ENCODE results near the gene U2AF1L4. TPM values are rescaled to one million over a fixed set of nuclear protein-coding genes. Genes with fewer than 3 reads are reported as not detected.
A peak's percentile ranks its signal among the peaks of the same experiment; 100 is the strongest.

U2AF1L4 gene
- total and polyA plus RNA-seq, 2 experiments from 2014 or later, result 27.4 to 60.7 TPM

DNA sequence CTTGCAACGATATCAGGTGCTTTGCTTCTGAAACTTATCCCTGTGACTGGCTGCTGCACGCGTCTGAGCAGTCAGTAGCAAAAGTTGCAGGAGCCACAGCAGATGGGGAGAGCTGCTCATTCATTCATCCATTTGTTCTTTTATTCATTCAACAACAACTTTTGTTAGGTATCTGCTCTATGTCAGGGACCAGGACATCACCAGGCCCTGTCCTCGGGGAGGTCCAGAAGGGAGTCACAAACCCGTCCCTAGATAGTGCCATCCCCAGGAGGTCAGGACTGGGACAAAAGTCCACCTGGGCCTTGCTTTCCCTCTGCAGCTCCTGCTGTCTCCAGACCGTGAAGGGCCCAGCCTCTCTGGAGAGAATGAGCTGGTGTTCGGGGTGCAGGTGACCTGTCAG lies 32.7 kb upstream of the U2AF1L4 start:
- H3K79me2 ChIP-seq, result peaks cover 4% of the 10 kb centered on the region
- 89% methylated on average over 7 of the region's 7 CpGs for WGBS (ENCODE audit: low lambda C conversion rate, missing lambda C conversion rate)
- no peaks in the 10 kb centered on the region for H3K9me2 ChIP-seq (replicated peaks; ENCODE audit: insufficient read depth)
- H3K4me3 ChIP-seq, result no peak overlapping the region
- H4K20me1 ChIP-seq (ENCODE audit: insufficient read depth, poor library complexity, severe bottlenecking), result no peaks in the 10 kb centered on the region
- peaks cover 10% of the 10 kb centered on the region for H3K4me1 ChIP-seq (ENCODE audit: insufficient read depth)
- H3K36me3 ChIP-seq (replicated peaks; ENCODE audit: insufficient read depth, low read depth), result no peaks in the 10 kb centered on the region
- H3K9me3 ChIP-seq (ENCODE audit: low read depth), result no peaks in the 10 kb centered on the region
- no peak overlapping the region for H3K27ac ChIP-seq
- H3K4me2 ChIP-seq, result no peak overlapping the region
- TF ChIP-seq, protein P1, sequence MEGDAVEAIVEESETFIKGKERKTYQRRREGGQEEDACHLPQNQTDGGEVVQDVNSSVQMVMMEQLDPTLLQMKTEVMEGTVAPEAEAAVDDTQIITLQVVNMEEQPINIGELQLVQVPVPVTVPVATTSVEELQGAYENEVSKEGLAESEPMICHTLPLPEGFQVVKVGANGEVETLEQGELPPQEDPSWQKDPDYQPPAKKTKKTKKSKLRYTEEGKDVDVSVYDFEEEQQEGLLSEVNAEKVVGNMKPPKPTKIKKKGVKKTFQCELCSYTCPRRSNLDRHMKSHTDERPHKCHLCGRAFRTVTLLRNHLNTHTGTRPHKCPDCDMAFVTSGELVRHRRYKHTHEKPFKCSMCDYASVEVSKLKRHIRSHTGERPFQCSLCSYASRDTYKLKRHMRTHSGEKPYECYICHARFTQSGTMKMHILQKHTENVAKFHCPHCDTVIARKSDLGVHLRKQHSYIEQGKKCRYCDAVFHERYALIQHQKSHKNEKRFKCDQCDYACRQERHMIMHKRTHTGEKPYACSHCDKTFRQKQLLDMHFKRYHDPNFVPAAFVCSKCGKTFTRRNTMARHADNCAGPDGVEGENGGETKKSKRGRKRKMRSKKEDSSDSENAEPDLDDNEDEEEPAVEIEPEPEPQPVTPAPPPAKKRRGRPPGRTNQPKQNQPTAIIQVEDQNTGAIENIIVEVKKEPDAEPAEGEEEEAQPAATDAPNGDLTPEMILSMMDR (IDR thresholded peaks at IDR 0.05; ENCODE audit: poor library complexity), result no peak
- TF ChIP-seq EZH2 (IDR thresholded peaks at IDR 0.05; ENCODE audit: borderline replicate concordance), result no peak
- TF ChIP-seq EZH2phosphoT487 (IDR thresholded peaks at IDR 0.05; ENCODE audit: low read depth, severe bottlenecking, unreplicated experiment), result no peak
- H3K27me3 ChIP-seq, result no peaks in the 10 kb centered on the region
- no peak overlapping the region for H2AFZ ChIP-seq
- DNase-seq (ENCODE audit: low spot score), result no peak

DNA sequence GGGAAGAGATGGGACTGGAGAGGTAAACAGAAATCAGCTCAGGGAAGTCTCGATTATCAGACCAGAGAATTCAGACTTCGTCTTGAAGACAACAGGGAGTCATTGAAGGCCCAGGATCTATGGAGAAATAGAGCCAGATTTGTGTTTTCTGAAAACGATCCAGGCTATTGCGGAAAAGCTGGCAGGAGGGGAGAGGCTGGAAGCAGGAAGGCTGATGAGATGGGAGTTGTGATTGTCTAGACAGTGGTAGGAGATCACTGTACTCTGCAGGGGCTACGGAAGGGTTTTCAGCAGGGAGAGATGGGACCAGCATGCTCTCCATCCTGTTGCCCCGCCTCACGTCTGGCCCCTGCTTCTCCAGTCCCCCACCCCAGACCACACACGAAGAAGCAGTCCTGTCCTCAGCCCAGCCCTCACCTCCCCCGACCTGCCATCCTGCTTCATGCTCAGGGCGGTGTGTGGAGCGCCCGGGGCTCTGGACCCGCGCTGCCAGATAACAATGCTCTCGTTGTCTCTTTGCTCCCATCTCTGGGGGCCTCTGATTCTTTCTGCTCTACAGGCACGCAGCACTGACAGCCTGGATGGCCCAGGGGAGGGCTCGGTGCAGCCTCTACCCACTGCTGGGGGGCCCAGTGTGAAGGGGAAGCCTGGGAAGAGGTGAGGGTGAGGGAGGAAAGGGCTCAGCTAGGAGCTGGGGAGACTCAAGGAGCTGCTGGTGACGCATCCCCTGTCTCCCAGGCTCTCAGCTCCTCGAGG lies 32.0 kb upstream of the U2AF1L4 start:
- Histone ChIP-seq H3K4me2 (peak overlapping the region; percentile 80), H3K4me1 (ENCODE audit: insufficient read depth) (peaks cover 10% of the 10 kb centered on the region), H3K27ac (no peak overlapping the region), H2AFZ (no peak overlapping the region), H3K9me2 (replicated peaks; ENCODE audit: insufficient read depth) (no peaks in the 10 kb centered on the region), H3K27me3 (no peaks in the 10 kb centered on the region), H3K9me3 (ENCODE audit: low read depth) (no peaks in the 10 kb centered on the region), H3K79me2 (peaks cover 4% of the 10 kb centered on the region), H3K36me3 (replicated peaks; ENCODE audit: insufficient read depth, low read depth) (no peaks in the 10 kb centered on the region), H3K4me3 (no peak overlapping the region), H4K20me1 (ENCODE audit: insufficient read depth, poor library complexity, severe bottlenecking) (no peaks in the 10 kb centered on the region)
- TF ChIP-seq, protein P1 (IDR thresholded peaks at IDR 0.05; ENCODE audit: poor library complexity), result no peak
- TF ChIP-seq EZH2phosphoT487 (IDR thresholded peaks at IDR 0.05; ENCODE audit: low read depth, severe bottlenecking, unreplicated experiment) (no peak), EZH2 (IDR thresholded peaks at IDR 0.05; ENCODE audit: borderline replicate concordance) (no peak)
- no peak for DNase-seq (ENCODE audit: low spot score)
- 37% methylated on average over 19 of the region's 19 CpGs for WGBS (ENCODE audit: low lambda C conversion rate, missing lambda C conversion rate)

DNA sequence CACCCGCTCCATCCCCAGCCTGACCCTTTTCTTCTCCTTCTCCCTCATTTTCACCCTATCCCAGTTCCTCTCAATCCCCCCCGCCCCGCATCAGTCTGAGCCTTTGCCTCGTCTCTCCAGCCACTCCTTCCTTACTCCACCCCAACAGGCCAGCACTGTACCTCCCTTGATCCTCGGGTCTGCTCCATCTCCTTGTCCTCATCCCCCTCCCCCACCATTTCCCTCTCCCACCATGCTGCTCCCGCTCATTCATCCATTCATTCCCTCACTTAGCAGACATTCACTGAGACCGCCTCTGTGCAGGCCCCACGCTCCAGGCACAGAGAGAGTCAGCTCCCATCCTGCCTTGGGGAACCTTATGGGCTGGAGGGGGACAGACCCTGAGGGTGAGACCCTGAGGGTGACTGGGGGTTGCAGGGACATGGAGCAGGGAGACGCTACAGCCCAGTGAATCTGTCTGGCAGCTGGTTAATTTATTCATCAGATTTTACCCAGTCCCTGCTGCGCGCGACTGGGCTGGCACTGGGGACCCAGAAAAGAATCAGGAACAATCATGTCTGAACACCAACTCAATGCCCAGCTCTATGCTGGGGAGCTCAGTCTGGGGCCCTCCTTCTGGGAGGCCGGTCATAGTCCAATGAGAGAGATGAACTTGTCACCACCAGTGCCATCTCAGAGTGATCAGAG lies 31.0 kb upstream of the U2AF1L4 start:
- peak overlapping the region; percentile 54 for H3K4me3 ChIP-seq
- no peak for DNase-seq (ENCODE audit: low spot score)
- H3K27ac ChIP-seq, result no peak overlapping the region

More for the DNA sequence above, 31.0 kb upstream of the U2AF1L4 start:
- H3K4me2 ChIP-seq, result peak overlapping the region; percentile 80
- no peaks in the 10 kb centered on the region for H4K20me1 ChIP-seq (ENCODE audit: insufficient read depth, poor library complexity, severe bottlenecking)
- 62% methylated on average over 9 of the region's 13 CpGs for WGBS (ENCODE audit: low lambda C conversion rate, missing lambda C conversion rate)
- no peaks in the 10 kb centered on the region for H3K9me3 ChIP-seq (ENCODE audit: low read depth)
- H3K27me3 ChIP-seq, result no peaks in the 10 kb centered on the region
- no peaks in the 10 kb centered on the region for H3K36me3 ChIP-seq (replicated peaks; ENCODE audit: insufficient read depth, low read depth)
- H3K4me1 ChIP-seq (ENCODE audit: insufficient read depth), result peaks cover 10% of the 10 kb centered on the region
- H3K9me2 ChIP-seq (replicated peaks; ENCODE audit: insufficient read depth), result no peaks in the 10 kb centered on the region
- H2AFZ ChIP-seq, result no peak overlapping the region
- TF ChIP-seq EZH2 (IDR thresholded peaks at IDR 0.05; ENCODE audit: borderline replicate concordance) (no peak), EZH2phosphoT487 (IDR thresholded peaks at IDR 0.05; ENCODE audit: low read depth, severe bottlenecking, unreplicated experiment) (no peak)
- peaks cover 4% of the 10 kb centered on the region for H3K79me2 ChIP-seq

All from hepatocyte (in vitro differentiated cells).